Measurements from ENCODE around the gene DOK6.

Gene DOK6

GRCh38 chr18:69895066-69896047 is 494.7 kb downstream of the DOK6 start:
- no peak for TF ChIP-seq POLR2A (IDR thresholded peaks at IDR 0.05; ENCODE audit: low read length)
- no peak for TF ChIP-seq GATA1 (IDR thresholded peaks at IDR 0.05; ENCODE audit: low read depth, low read length)
- no peak for DNase-seq

DNA sequence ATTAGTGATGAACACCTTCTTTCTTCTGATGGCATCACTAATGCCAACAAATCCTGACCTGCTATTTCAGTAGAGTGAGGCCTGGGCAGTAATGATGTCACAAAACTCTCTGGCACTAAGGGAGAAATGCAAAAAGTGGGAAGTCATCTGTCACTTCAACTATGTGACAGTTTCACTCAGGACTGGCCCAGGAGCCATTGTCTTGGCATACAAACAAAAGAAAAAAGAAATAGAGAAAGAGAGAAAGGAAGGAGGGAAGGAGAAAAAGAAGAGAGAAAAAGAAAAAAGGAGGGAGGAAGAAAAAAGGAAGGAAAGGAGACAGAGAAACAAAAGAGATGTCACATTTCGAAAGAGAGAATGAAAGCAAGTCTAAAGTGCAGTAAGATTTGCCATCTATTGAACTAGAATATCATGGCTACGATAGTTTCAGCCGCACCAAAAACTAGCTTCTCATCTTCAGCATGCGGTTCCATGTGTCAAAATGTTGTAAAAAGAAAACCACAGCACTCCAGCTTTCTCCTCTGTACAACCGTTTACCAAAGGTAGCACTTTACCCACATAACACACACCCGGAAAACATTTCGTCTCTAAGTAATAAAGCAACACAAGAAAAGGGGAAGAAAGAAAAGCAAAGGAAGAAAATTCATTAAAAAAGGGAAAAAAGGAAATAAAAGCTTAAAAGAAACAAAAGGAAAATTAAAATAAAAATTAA is 496.9 kb downstream of the DOK6 start:
- no peak for TF ChIP-seq POLR2A (IDR thresholded peaks at IDR 0.05; ENCODE audit: low read length)
- no peak for TF ChIP-seq GATA1 (IDR thresholded peaks at IDR 0.05; ENCODE audit: low read depth, low read length)
- no peak for DNase-seq

- TF ChIP-seq GATA1 (IDR thresholded peaks at IDR 0.05; ENCODE audit: low read depth, low read length): no peak
- no peak for TF ChIP-seq POLR2A (IDR thresholded peaks at IDR 0.05; ENCODE audit: low read length)
- no peak for DNase-seq
Observed at GRCh38 chr18:69898241-69898861, 497.7 kb downstream of the DOK6 start.

Data from erythroblast (primary cell).